ENCODE measurements around the gene CDC42BPA. TPM values are rescaled to one million over a fixed set of nuclear protein-coding genes. Genes with fewer than 3 reads are reported as not detected.

The CDC42BPA gene
- total and polyA plus RNA-seq, 2 of the 8 experiments (the other 6 are each of a cell fraction or from before 2014, with no cell fraction given) = 7.1 to 28.5 TPM

- no peak overlapping the region for H2AK5ac ChIP-seq (ENCODE audit: low read depth, low read length)
- H2BK20ac ChIP-seq (ENCODE audit: low read length) = no peak overlapping the region
- no peak overlapping the region for H3K9ac ChIP-seq (replicated peaks in 1 of 4; ENCODE audit: extremely low read depth in 1 of 4, low read depth in 3 of 4, low read length in 3 of 4)
- POLR2A ChIA-PET (ENCODE audit: partially characterized antibody) = interaction anchor here (0.6 to 1.7 kb wide), 4 partner anchors 9 to 48 kb away, joined by 3 to 5 read pairs (median 4); no protein-coding TSS in a partner anchor
- WGBS, 2 experiments (ENCODE audit: extremely low coverage in 1 of 2, insufficient coverage in 1 of 2, insufficient read length in 1 of 2, insufficient replicate concordance in 2 of 2, low coverage in 1 of 2, low lambda C conversion rate in 2 of 2, missing lambda C conversion rate in 1 of 2) = 92% methylated on average over 2 of the region's 2 CpGs; no CpG with 5 or more reads in 1 of the 2 experiments
- H3K14ac ChIP-seq (ENCODE audit: insufficient read length) = no peak overlapping the region
- H3K4me2 ChIP-seq (ENCODE audit: insufficient read depth in 1 of 2, low read depth in 2 of 2, low read length in 2 of 2) = no peak overlapping the region
- H3K23me2 ChIP-seq (ENCODE audit: low read depth, low read length) = peaks cover 7% of the 10 kb centered on the region
- peaks cover 1 to 15% of the 10 kb centered on the region in 2 experiments; a peak in 3 of 4 replicates for H3K79me2 ChIP-seq (ENCODE audit: control insufficient read depth in 1 of 2, insufficient read depth in 2 of 2, low read length in 2 of 2)
- H3K27me3 ChIP-seq (replicated peaks in 1 of 4; ENCODE audit: control insufficient read depth in 3 of 4, extremely low read depth in 1 of 4, insufficient read depth in 3 of 4, low read length in 3 of 4) = no peaks in the 10 kb centered on the region
- H3K4ac ChIP-seq (replicated peaks; ENCODE audit: insufficient read length, low read depth, low read length) = no peak overlapping the region
- H4K91ac ChIP-seq (replicated peaks; ENCODE audit: insufficient read length, low read length) = no peak overlapping the region
- no peaks in the 10 kb centered on the region for H3K36me3 ChIP-seq (ENCODE audit: control insufficient read depth in 2 of 4, insufficient read depth in 4 of 4, low read length in 3 of 4)
- H3K23ac ChIP-seq (ENCODE audit: insufficient read length) = no peak overlapping the region
- no peak overlapping the region for H3K56ac ChIP-seq (replicated peaks; ENCODE audit: insufficient read length, low read depth, low read length)
- H2BK120ac ChIP-seq (replicated peaks; ENCODE audit: low read depth, low read length) = no peak overlapping the region
- no peak overlapping the region for H4K5ac ChIP-seq (ENCODE audit: insufficient read length, low read depth, low read length)
- no peak overlapping the region for H2BK5ac ChIP-seq (ENCODE audit: low read depth, low read length)
- H2BK12ac ChIP-seq (ENCODE audit: low read depth, low read length) = no peak overlapping the region
- H4K20me1 ChIP-seq (replicated peaks in 1 of 2; ENCODE audit: control insufficient read depth in 1 of 2, insufficient read depth in 2 of 2, low read length in 2 of 2) = no peaks in the 10 kb centered on the region
- H2BK15ac ChIP-seq (ENCODE audit: low read length) = no peak overlapping the region
- no peaks in the 10 kb centered on the region for H3K79me1 ChIP-seq (ENCODE audit: low read depth, low read length)
- DNase-seq (ENCODE audit: low read depth in 1 of 2, low spot score in 2 of 2) (no peak), FAIRE-seq (no peak)
- H3K9me3 ChIP-seq (ENCODE audit: insufficient read depth in 2 of 2, low read depth in 1 of 2, low read length in 1 of 2) = no peaks in the 10 kb centered on the region
- CTCF ChIA-PET (ENCODE audit: partially characterized antibody) = interaction anchor here (1.3 kb wide), 1 partner anchor 64 kb away, joined by 3 read pairs; no protein-coding TSS in a partner anchor
- H4K8ac ChIP-seq (ENCODE audit: extremely low read depth, insufficient read depth, low read length) = no peak overlapping the region
- H2AFZ ChIP-seq (ENCODE audit: low read length) = no peak overlapping the region
- no peak overlapping the region for H3K18ac ChIP-seq (ENCODE audit: extremely low read depth, low read length)
- no peak overlapping the region for H3K27ac ChIP-seq (ENCODE audit: low read depth, low read length)
- H3K4me3 ChIP-seq (ENCODE audit: extremely low read depth in 1 of 4, insufficient read depth in 2 of 4, low read depth in 3 of 4, low read length in 4 of 4) = no peak overlapping the region
- H3K4me1 ChIP-seq (replicated peaks in 1 of 4; ENCODE audit: control insufficient read depth in 3 of 4, insufficient read depth in 4 of 4, low read length in 3 of 4) = peaks cover 0 to 7% (median 1%) of the 10 kb centered on the region in 4 experiments; a peak in 4 of 7 replicates
- no peak for TF ChIP-seq POLR2AphosphoS5 (IDR thresholded peaks at IDR 0.05; ENCODE audit: low read depth, low read length)
- no peak for TF ChIP-seq BACH1 (IDR thresholded peaks at IDR 0.05; ENCODE audit: low read length)
- no peak for TF ChIP-seq ZNF274 (IDR thresholded peaks at IDR 0.05; ENCODE audit: borderline replicate concordance, extremely low read depth, low read length)
- TF ChIP-seq POLR2A (IDR thresholded peaks at IDR 0.05; ENCODE audit: control extremely low read depth in 1 of 2, low read depth in 2 of 2, low read length in 2 of 2) = no peak
- TF ChIP-seq KDM4A (IDR thresholded peaks at IDR 0.05; ENCODE audit: low read depth, low read length, severe bottlenecking) = no peak
Observed at GRCh38 chr1:227321035-227321434, 2.7 kb upstream of the CDC42BPA start.

Data from H1 (cell line).